SK-N-MC (cell line): ENCODE measurements around the gene CUEDC2.
A peak's percentile ranks its signal among the peaks of the same experiment; 100 is the strongest.

ENCODE experiments used
- DNase-seq: peaks from one replicate; pipeline ENCODE4 v3.0.0-alpha.2; 2011; ENCODE audit warnings: low read depth, low spot score
- H3K27ac ChIP-seq: fragments of 200-600 bp; sonication (generic); 2 replicates; pipeline ENCODE4 v1.5.1; 2016; ENCODE audit warnings: mixed run types
- H3K36me3 ChIP-seq: fragments of 200-600 bp; sonication (generic); 2 replicates; pipeline ENCODE4 v1.6.1; 2017; ENCODE audit warnings: antibody characterized with exemption, low read length, mixed read lengths; ENCODE audit not compliant: insufficient read depth
- H3K4me3 ChIP-seq: fragments of 200-600 bp; sonication (generic); 2 replicates; pipeline ENCODE4 v1.5.1; 2016
- H3K9ac ChIP-seq: fragments of 200-600 bp; sonication (generic); 2 replicates; pipeline ENCODE4 v1.8.0; 2017; ENCODE audit warnings: mixed run types, mixed read lengths; ENCODE audit not compliant: insufficient read length
- H3K9me3 ChIP-seq: fragments of 200-600 bp; sonication (generic); 2 replicates; pipeline ENCODE4 v1.6.1; 2017; ENCODE audit warnings: low read depth, mild to moderate bottlenecking, antibody characterized with exemption, low read length, moderate library complexity, mixed read lengths
- EZH2 ChIP-seq: fragments of 200-600 bp; sonication (generic); IDR thresholded peaks from one replicate; pipeline ENCODE4 v1.6.1; 2017; ENCODE audit warnings: antibody characterized with exemption
- FOXP2 ChIP-seq: optimal IDR thresholded peaks from 2 replicates; pipeline ENCODE3; 2011; ENCODE audit warnings: mild to moderate bottlenecking, moderate library complexity; ENCODE audit not compliant: insufficient read depth; ENCODE audit errors: extremely low read length, control extremely low read depth
- POLR2AphosphoS5 ChIP-seq: IDR thresholded peaks from 2 replicates; pipeline ENCODE4 v1.6.1; 2012; ENCODE audit warnings: mild to moderate bottlenecking, low read depth, low read length, borderline replicate concordance

CUEDC2 gene

GRCh38 chr10:102394801-102395399 is 37.5 kb downstream of the CUEDC2 start:
- H3K36me3 ChIP-seq = no peaks in the 10 kb centered on the region
- no peak for DNase-seq
- TF ChIP-seq EZH2 (no peak), POLR2AphosphoS5 (no peak), FOXP2 (no peak)
- peak overlapping the region; percentile 82 for H3K4me3 ChIP-seq
- no peak overlapping the region for H3K9ac ChIP-seq
- H3K9me3 ChIP-seq = no peaks in the 10 kb centered on the region
- H3K27ac ChIP-seq = no peak overlapping the region

GRCh38 chr10:102394079-102394800 is 38.1 kb downstream of the CUEDC2 start:
- no peak overlapping the region for H3K9ac ChIP-seq
- TF ChIP-seq EZH2 (no peak), FOXP2 (no peak), POLR2AphosphoS5 (no peak)
- peak overlapping the region; percentile 82 for H3K4me3 ChIP-seq
- no peaks in the 10 kb centered on the region for H3K9me3 ChIP-seq
- no peaks in the 10 kb centered on the region for H3K36me3 ChIP-seq
- H3K27ac ChIP-seq = no peak overlapping the region
- DNase-seq = peak; percentile 28

GRCh38 chr10:102393411-102394078 is 38.8 kb downstream of the CUEDC2 start:
- H3K4me3 ChIP-seq = peak overlapping the region; percentile 82
- no peaks in the 10 kb centered on the region for H3K36me3 ChIP-seq
- no peaks in the 10 kb centered on the region for H3K9me3 ChIP-seq
- no peak for DNase-seq
- H3K9ac ChIP-seq = peak overlapping the region; percentile 26
- H3K27ac ChIP-seq = no peak overlapping the region
- TF ChIP-seq EZH2 (no peak), POLR2AphosphoS5 (no peak), FOXP2 (no peak)

- DNase-seq = no peak
- Histone ChIP-seq H3K9ac (no peak overlapping the region), H3K4me3 (no peak overlapping the region), H3K36me3 (no peaks in the 10 kb centered on the region), H3K9me3 (no peaks in the 10 kb centered on the region), H3K27ac (no peak overlapping the region)
- TF ChIP-seq EZH2 (no peak), POLR2AphosphoS5 (no peak), FOXP2 (no peak)
Observed at GRCh38 chr10:102392306-102392705, 40.1 kb downstream of the CUEDC2 start.

- Histone ChIP-seq H3K27ac (no peak overlapping the region), H3K9ac (no peak overlapping the region), H3K36me3 (no peaks in the 10 kb centered on the region), H3K4me3 (no peak overlapping the region), H3K9me3 (no peaks in the 10 kb centered on the region)
- no peak for TF ChIP-seq POLR2AphosphoS5
- no peak for TF ChIP-seq EZH2
- TF ChIP-seq FOXP2 = no peak
- no peak for DNase-seq
Observed at GRCh38 chr10:102389894-102390293, 42.5 kb downstream of the CUEDC2 start.

- Histone ChIP-seq H3K4me3 (no peak overlapping the region), H3K9ac (no peak overlapping the region), H3K9me3 (no peaks in the 10 kb centered on the region), H3K36me3 (no peaks in the 10 kb centered on the region; the same call in 1 of the 2 replicates), H3K27ac (no peak overlapping the region)
- TF ChIP-seq POLR2AphosphoS5 (no peak), FOXP2 (no peak), EZH2 (no peak)
- no peak for DNase-seq
Observed at GRCh38 chr10:102384606-102385429, 47.6 kb downstream of the CUEDC2 start.

- no peak for DNase-seq
- Histone ChIP-seq H3K9me3 (no peaks in the 10 kb centered on the region), H3K4me3 (no peak overlapping the region), H3K36me3 (no peaks in the 10 kb centered on the region; the same call in 1 of the 2 replicates), H3K27ac (no peak overlapping the region), H3K9ac (no peak overlapping the region)
- TF ChIP-seq FOXP2 = no peak
- no peak for TF ChIP-seq EZH2
- TF ChIP-seq POLR2AphosphoS5 = no peak
Observed at GRCh38 chr10:102384053-102384452, 48.3 kb downstream of the CUEDC2 start.

GRCh38 chr10:102382871-102383270 is 49.5 kb downstream of the CUEDC2 start:
- DNase-seq = no peak
- Histone ChIP-seq H3K9me3 (no peaks in the 10 kb centered on the region), H3K4me3 (no peak overlapping the region), H3K9ac (no peak overlapping the region), H3K36me3 (no peaks in the 10 kb centered on the region; the same call in 1 of the 2 replicates), H3K27ac (no peak overlapping the region)
- TF ChIP-seq FOXP2 (no peak), EZH2 (no peak), POLR2AphosphoS5 (no peak)
